Hindlimb muscle (tissue), 1 donor: ENCODE measurements around the gene MLX. TPM values are rescaled to one million over a fixed set of nuclear protein-coding genes. Genes with fewer than 3 reads are reported as not detected.
A peak's percentile ranks its signal among the peaks of the same experiment; 100 is the strongest.
"Not testable (repeated sequence)": the region's sequence is repeated elsewhere in the genome, so short reads cannot be mapped to it uniquely, and the experiment has no call there.

Experiments used
- DNase-seq: peaks from one replicate; pipeline ENCODE4 v3.0.0-alpha.2; 2013
- polyA plus RNA-seq: library from polyadenylated mRNA; unstranded; fragments of 120-200 nt; gene quantifications from one replicate; pipeline ENCODE4 v1.2.1, GENCODE V29; 2013; ENCODE audit not compliant: insufficient read length

The MLX gene
- polyA plus RNA-seq, 1 donor: 35.2 TPM

DNA sequence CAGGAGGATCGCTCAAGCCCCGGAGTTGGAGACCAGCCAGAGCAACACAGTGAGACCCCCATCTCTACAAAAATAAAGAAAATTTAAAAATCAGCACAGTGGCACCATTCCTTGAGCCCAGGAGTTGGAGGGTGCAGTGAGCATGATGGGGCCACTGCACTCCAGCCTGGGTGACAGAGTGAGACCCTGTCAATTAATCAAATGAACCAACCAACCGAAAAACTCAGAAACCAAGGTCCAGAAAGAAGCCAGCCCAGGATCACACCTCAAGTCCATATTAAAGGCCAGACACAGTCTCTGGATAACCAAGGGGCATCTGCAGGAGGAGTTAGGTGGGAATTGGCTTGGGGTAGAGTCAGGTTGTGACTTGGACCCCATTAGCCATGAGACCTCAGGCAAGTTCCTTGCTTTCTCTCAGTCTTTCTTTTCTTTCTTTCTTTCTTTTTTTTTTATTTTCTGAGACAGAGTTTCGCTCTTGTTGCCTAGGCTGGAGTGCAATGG, 11.7 kb upstream of the MLX start:
- no peak for DNase-seq

- not testable (repeated sequence) for DNase-seq
Measured at GRCh38 chr17:42555961-42556617, 10.8 kb upstream of the MLX start.

GRCh38 chr17:42559075-42559474, 7.8 kb upstream of the MLX start:
- DNase-seq: no peak

GRCh38 chr17:42560246-42560645, 6.7 kb upstream of the MLX start:
- DNase-seq: no peak

- peak; percentile 98 for DNase-seq
Measured at GRCh38 chr17:42561897-42562387, 5.0 kb upstream of the MLX start, which contains the start of gene COASY. COASY (plus strand) TSS chr17:42562148; CDS start chr17:42562623, 475 bp downstream.

DNA sequence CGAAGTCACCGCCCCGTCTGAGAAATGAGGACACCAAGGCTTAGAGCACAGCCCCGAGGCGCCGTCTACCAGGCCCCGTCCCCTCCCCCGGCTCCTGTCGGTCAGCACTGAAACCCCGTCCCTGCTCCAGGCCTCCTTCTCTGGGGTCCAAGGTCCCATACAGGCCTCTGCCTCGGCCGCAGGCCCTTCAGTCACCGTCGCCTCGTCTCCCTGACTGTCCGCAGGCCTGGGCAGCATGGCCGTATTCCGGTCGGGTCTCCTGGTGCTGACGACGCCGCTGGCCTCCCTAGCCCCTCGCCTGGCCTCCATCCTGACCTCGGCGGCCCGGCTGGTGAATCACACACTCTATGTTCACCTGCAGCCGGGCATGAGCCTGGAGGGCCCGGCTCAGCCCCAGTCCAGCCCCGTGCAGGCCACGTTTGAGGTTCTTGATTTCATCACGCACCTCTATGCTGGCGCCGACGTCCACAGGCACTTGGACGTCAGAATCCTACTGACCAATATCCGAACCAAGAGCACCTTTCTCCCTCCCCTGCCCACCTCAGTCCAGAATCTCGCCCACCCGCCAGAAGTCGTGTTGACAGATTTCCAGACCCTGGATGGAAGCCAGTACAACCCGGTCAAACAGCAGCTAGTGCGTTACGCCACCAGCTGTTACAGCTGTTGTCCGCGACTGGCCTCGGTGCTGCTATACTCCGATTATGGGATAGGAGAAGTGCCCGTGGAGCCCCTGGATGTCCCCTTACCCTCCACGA, 4.3 kb upstream of the MLX start:
- no peak for DNase-seq

DNA sequence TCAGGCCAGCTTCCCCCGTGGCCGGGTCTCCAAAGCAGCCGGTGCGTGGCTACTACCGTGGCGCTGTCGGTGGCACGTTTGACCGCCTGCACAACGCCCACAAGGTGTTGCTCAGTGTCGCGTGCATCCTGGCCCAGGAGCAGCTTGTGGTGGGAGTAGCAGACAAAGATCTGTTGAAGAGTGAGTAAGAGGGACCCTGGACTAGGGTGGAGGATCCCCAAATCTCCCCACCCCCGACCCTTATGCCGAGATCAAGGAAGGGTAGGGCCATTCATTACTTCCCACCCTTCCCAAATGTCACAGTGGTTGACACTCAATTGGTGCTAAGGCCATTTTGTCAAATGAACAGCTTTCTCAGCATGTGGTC, 3.8 kb upstream of the MLX start:
- no peak for DNase-seq

DNA sequence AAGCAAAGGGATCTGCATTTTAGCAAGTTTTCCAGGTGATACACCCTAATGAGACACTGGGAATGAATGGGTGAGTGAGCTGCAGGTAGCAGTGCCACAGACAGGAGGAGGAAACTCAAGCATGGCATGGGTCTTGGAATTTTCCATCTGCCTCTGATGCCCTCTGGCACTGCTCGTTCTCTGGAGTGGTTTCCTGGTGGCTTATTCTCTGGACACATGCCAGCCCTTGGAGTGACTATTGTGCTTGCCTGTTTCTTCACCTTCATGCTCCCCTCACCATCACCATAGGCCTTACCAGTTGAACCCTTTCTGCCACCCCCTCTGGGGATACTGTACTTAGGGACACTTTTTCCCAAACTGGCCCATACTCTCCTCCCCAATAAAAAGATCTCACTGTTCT, 3.4 kb upstream of the MLX start:
- no peak for DNase-seq

DNA sequence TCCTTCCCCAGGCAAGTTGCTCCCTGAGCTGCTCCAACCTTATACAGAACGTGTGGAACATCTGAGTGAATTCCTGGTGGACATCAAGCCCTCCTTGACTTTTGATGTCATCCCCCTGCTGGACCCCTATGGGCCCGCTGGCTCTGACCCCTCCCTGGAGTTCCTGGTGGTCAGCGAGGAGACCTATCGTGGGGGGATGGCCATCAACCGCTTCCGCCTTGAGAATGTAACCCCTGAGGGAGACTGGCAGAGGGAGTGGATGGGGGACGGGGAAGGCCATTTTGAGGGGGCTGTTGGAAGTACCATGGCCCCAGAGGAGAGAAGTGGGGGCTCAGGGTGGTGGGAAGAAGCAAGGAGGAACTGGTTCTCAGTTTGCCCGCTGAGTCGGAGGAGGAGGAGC, 3.0 kb upstream of the MLX start:
- no peak for DNase-seq

- no peak for DNase-seq
Measured at GRCh38 chr17:42564815-42565522, 1.9 kb upstream of the MLX start.

DNA sequence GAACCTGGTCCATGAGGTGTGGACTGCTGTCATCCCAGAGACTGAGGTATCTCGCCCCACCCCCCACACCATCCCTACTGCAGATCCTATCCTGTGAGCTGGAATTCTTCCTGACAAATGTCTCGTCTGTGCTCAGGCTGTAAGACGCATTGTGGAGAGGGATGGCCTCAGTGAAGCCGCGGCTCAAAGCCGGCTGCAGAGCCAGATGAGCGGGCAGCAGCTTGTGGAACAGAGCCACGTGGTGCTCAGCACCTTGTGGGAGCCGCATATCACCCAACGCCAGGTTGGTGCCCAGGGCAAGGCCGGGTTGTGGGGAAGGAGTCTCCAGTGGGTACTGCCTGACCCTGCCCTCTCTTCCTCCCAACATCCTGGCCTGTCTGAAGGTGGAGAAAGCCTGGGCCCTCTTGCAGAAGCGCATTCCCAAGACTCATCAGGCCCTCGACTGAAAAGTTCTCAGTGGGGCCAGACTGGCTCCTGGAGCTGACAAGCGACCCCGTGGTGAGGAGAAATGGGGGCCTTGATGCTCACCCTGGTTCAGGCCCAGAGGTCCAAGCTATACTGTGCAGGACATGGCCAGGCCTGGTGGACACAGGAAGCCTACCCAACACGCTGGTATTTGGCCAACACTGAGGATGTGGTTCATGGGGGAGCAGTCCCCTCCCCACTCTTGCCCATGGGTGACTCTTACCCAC, 1.2 kb upstream of the MLX start:
- no peak for DNase-seq

- DNase-seq: no peak
Measured at GRCh38 chr17:42566215-42566882, 551 bp upstream of the MLX start.

DNA sequence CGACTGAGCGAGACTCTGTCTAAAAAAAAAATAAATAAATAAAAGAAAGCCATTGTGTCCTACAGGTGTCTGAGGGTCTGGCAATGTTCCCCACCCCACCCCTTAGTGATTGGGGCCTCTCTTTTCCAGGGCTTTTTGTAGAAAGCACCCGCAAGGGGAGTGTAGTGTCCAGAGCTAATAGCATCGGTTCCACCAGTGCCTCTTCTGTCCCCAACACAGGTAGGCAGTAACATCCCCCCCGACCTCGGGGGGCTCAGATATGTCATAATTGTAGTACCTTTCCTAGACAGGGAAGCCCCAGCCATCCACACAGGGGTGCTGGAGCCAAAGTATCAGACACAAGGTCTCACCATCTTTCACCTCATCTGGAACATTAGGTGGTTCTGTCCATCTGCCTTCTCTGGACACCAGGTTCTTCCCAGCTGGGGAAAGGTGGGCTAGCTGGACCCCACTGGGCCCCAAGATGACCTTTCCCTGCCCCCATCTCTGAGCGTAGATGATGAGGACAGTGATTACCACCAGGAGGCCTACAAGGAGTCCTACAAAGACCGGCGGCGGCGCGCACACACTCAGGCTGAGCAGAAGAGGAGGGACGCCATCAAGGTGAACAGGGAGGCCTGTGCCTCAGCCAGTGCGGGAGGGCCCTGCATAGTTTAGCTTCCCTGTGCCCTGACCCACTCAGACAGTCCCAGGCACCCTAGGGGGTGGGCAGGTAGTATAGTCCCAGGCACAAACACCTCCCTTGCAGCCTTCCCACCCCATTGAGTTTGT, 1.6 kb downstream of the MLX start:
- DNase-seq: no peak

GRCh38 chr17:42571435-42572225, 4.7 kb downstream of the MLX start:
- DNase-seq: no peak

GRCh38 chr17:42573095-42573494, 6.2 kb downstream of the MLX start:
- DNase-seq: no peak

GRCh38 chr17:42574463-42574862, 7.6 kb downstream of the MLX start:
- DNase-seq: no peak

GRCh38 chr17:42577140-42577531, 10.2 kb downstream of the MLX start:
- DNase-seq: no peak

DNA sequence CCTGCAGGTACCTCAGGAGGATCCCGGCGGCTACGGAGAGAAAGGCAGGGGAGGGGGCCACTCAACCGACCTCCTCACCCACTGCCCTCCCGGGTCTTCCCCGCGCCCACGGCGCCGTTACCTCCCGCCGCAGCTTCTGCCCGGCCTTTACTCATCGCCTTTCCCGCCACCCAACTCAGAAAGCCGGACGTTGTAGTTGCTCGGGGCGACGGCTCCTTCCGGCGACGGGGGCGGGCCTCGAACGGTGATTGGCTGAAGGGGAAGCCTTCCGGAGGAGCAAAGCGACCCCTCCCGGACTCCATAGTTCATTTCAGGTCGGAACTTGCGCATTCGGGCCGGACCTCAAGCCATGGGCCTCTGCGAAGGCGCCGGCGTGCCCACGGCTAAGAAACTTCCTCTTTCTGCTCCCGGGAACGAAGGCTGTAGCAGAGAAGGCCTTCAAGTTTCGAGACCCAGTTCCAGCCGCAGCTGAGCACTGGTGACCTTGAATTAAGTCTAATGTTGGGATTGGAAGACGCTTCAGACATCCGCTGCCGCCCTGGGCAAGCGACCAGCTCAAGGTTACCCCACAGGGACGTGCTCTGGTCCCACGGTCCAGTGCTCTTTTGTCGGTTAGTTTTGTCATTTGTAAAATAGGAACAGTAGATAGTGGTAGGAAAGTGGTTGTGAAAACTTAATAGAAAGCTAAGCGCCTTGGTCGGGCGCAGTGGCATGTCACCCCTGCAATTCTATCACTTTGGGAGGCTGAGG, 10.8 kb downstream of the MLX start, which contains the start of gene PSMC3IP:
Gene PSMC3IP, minus strand, starts transcription at position 198 of the 750 bp plus-strand sequence. Its CDS starts 43 bp downstream, at position 155.
- peak; percentile 95 for DNase-seq

- peak; percentile 65 for DNase-seq
Measured at GRCh38 chr17:42578282-42578869, 11.5 kb downstream of the MLX start.
